GM19023 (cell line): ENCODE data around the gene RELN.
"Not testable (repeated sequence)": the region's sequence is repeated elsewhere in the genome, so short reads cannot be mapped to it uniquely, and the experiment has no call there.

Source experiments
- ATAC-seq: cut with Tn5 transposase; IDR thresholded peaks from one replicate; pipeline ENCODE4 v1.9.1; 2021; ENCODE audit warnings: mild to moderate bottlenecking, moderate library complexity; ENCODE audit not compliant: unreplicated experiment

The RELN gene

GRCh38 chr7:103532955-103533354 lies 456.5 kb downstream of the RELN start:
- ATAC-seq = no peak

GRCh38 chr7:103528152-103528551 lies 461.3 kb downstream of the RELN start:
- ATAC-seq = no peak

GRCh38 chr7:103525937-103526336 lies 463.5 kb downstream of the RELN start:
- ATAC-seq = no peak

- no peak for ATAC-seq
Measured at GRCh38 chr7:103524042-103524907, 465.2 kb downstream of the RELN start.

GRCh38 chr7:103521937-103522336 lies 467.5 kb downstream of the RELN start:
- ATAC-seq = no peak

- ATAC-seq = no peak
Measured at GRCh38 chr7:103504505-103505135, 484.8 kb downstream of the RELN start.

GRCh38 chr7:103501206-103501605 lies 488.3 kb downstream of the RELN start:
- ATAC-seq = no peak

GRCh38 chr7:103499976-103500375 lies 489.5 kb downstream of the RELN start:
- no peak for ATAC-seq

GRCh38 chr7:103487419-103487818 lies 502.0 kb downstream of the RELN start:
- ATAC-seq = no peak

- not testable (repeated sequence) for ATAC-seq
Measured at GRCh38 chr7:103486873-103487272, 502.6 kb downstream of the RELN start.

- no peak for ATAC-seq
Measured at GRCh38 chr7:103480771-103481170, 508.7 kb downstream of the RELN start.

- ATAC-seq = no peak
Measured at GRCh38 chr7:103474956-103475355, 514.5 kb downstream of the RELN start.

- no peak for ATAC-seq
Measured at GRCh38 chr7:103469095-103469948, 520.1 kb downstream of the RELN start.

- ATAC-seq = no peak
Measured at GRCh38 chr7:103466814-103467213, 522.6 kb downstream of the RELN start.

- no peak for ATAC-seq
Measured at GRCh38 chr7:103462358-103462757, 527.1 kb downstream of the RELN start.

GRCh38 chr7:103447073-103447960 lies 542.1 kb downstream of the RELN start:
- ATAC-seq = peak; percentile 52

- no peak for ATAC-seq
Measured at GRCh38 chr7:103446049-103446520, 543.4 kb downstream of the RELN start, which contains the start of gene SLC26A5. Gene SLC26A5, minus strand, starts transcription at chr7:103446207. Its CDS starts 24,693 bp downstream, at chr7:103421514.

- ATAC-seq = no peak
Measured at GRCh38 chr7:103445228-103446048, 544.0 kb downstream of the RELN start.

- no peak for ATAC-seq
Measured at GRCh38 chr7:103439661-103440060, 549.8 kb downstream of the RELN start.
